Nephron (organoid): ENCODE data around the gene QRFP.
"Not testable (repeated sequence)": the region's sequence is repeated elsewhere in the genome, so short reads cannot be mapped to it uniquely, and the experiment has no call there.

ENCODE experiments used
- H3K27ac Mint-ChIP-seq, 3 experiments: 2 replicates each; pipeline ENCODE4 v1.8.0; 2020; ENCODE audit warnings: mixed read lengths in 3 of 3, mild to moderate bottlenecking in 2 of 3, moderate library complexity in 1 of 3
- H3K27me3 Mint-ChIP-seq: 2 replicates; pipeline ENCODE4 v1.8.0; 2021; ENCODE audit warnings: low read depth, mild to moderate bottlenecking, moderate library complexity, mixed read lengths
- H3K36me3 Mint-ChIP-seq: 2 replicates; pipeline ENCODE4 v1.8.0; 2020; ENCODE audit warnings: low read depth, mixed read lengths
- H3K4me1 Mint-ChIP-seq: 2 replicates; pipeline ENCODE4 v1.8.0; 2020; ENCODE audit warnings: mixed read lengths
- H3K4me3 Mint-ChIP-seq, 3 experiments: 2 replicates each; pipeline ENCODE4 v1.8.0; 2020; ENCODE audit warnings: mild to moderate bottlenecking in 3 of 3, mixed read lengths in 3 of 3, moderate library complexity in 2 of 3
- H3K9me3 Mint-ChIP-seq: 2 replicates; pipeline ENCODE4 v1.8.0; 2020; ENCODE audit warnings: mixed read lengths
- CTCF ChIP-seq, 3 experiments: fragments of 200-600 bp; sonication (generic); IDR thresholded peaks; one replicate each; pipeline ENCODE4 v1.5.0; 2021; ENCODE audit warnings: antibody characterized with exemption in 3 of 3; ENCODE audit not compliant: unreplicated experiment in 3 of 3

The QRFP gene

GRCh38 chr9:130911254-130912049 lies 14.8 kb upstream of the QRFP start:
- no peaks in the 10 kb centered on the region for H3K9me3 Mint-ChIP-seq
- H3K36me3 Mint-ChIP-seq, result no peaks in the 10 kb centered on the region
- no peak for TF ChIP-seq CTCF (IDR thresholded peaks at IDR 0.05; ENCODE audit: unreplicated experiment in 3 of 3)
- H3K4me3 Mint-ChIP-seq, result no peak overlapping the region
- no peak overlapping the region for H3K27ac Mint-ChIP-seq
- H3K4me1 Mint-ChIP-seq, result peaks cover 4% of the 10 kb centered on the region
- peaks cover 40% of the 10 kb centered on the region for H3K27me3 Mint-ChIP-seq

- H3K27me3 Mint-ChIP-seq, result peaks cover 37% of the 10 kb centered on the region
- H3K27ac Mint-ChIP-seq, H3K4me3 Mint-ChIP-seq, H3K4me1 Mint-ChIP-seq, H3K36me3 Mint-ChIP-seq, H3K9me3 Mint-ChIP-seq: not testable (repeated sequence)
Observed at GRCh38 chr9:130910670-130911069, 14.1 kb upstream of the QRFP start.

GRCh38 chr9:130910041-130910440 lies 13.4 kb upstream of the QRFP start:
- peaks cover 34% of the 10 kb centered on the region for H3K27me3 Mint-ChIP-seq
- not testable (repeated sequence) for H3K9me3 Mint-ChIP-seq, H3K4me3 Mint-ChIP-seq, H3K36me3 Mint-ChIP-seq, H3K27ac Mint-ChIP-seq, H3K4me1 Mint-ChIP-seq

- Mint-ChIP-seq H3K27ac (no peak overlapping the region), H3K4me1 (peaks cover 4% of the 10 kb centered on the region), H3K4me3 (no peak overlapping the region), H3K36me3 (no peaks in the 10 kb centered on the region), H3K9me3 (no peaks in the 10 kb centered on the region), H3K27me3 (peaks cover 33% of the 10 kb centered on the region)
- TF ChIP-seq CTCF (IDR thresholded peaks at IDR 0.05; ENCODE audit: unreplicated experiment in 3 of 3), result no peak
Observed at GRCh38 chr9:130908878-130909355, 12.3 kb upstream of the QRFP start.

- H3K4me1 Mint-ChIP-seq, result peaks cover 4% of the 10 kb centered on the region
- peaks cover 33% of the 10 kb centered on the region for H3K27me3 Mint-ChIP-seq
- TF ChIP-seq CTCF (IDR thresholded peaks at IDR 0.05; ENCODE audit: unreplicated experiment in 3 of 3), result no peak
- H3K9me3 Mint-ChIP-seq, result no peaks in the 10 kb centered on the region
- H3K36me3 Mint-ChIP-seq, result no peaks in the 10 kb centered on the region
- H3K27ac Mint-ChIP-seq, result no peak overlapping the region
- H3K4me3 Mint-ChIP-seq, result no peak overlapping the region
Observed at GRCh38 chr9:130908146-130908877, 11.7 kb upstream of the QRFP start.

- Mint-ChIP-seq H3K27ac (no peak overlapping the region), H3K27me3 (peaks cover 20% of the 10 kb centered on the region), H3K4me1 (peaks cover 4% of the 10 kb centered on the region), H3K9me3 (no peaks in the 10 kb centered on the region), H3K36me3 (no peaks in the 10 kb centered on the region), H3K4me3 (no peak overlapping the region)
- TF ChIP-seq CTCF (IDR thresholded peaks at IDR 0.05; ENCODE audit: unreplicated experiment in 3 of 3), result no peak
Observed at GRCh38 chr9:130906735-130907416, 10.3 kb upstream of the QRFP start.
